ENCODE results near the gene CACNA1C. TPM values are rescaled to one million over a fixed set of nuclear protein-coding genes. Genes with fewer than 3 reads are reported as not detected.

CACNA1C gene
- total RNA-seq, 4 donors from 2014 or later = 3.8 to 13.6 (median 5.7) TPM

- no peak for TF ChIP-seq CTCF (IDR thresholded peaks at IDR 0.05)
Measured at GRCh38 chr12:2343681-2344080, 290.9 kb downstream of the CACNA1C start.

GRCh38 chr12:2344476-2344875, 291.7 kb downstream of the CACNA1C start:
- TF ChIP-seq CTCF (IDR thresholded peaks at IDR 0.05) = no peak
- DNase-seq (ENCODE audit: low spot score) (no peak), ATAC-seq (ENCODE audit: low FRiP score) (no peak)

More at GRCh38 chr12:2343681-2344080, 290.9 kb downstream of the CACNA1C start:
- no peak for ATAC-seq (ENCODE audit: low FRiP score)
- no peak for DNase-seq (ENCODE audit: low spot score)

GRCh38 chr12:2344885-2345284, 292.1 kb downstream of the CACNA1C start:
- DNase-seq (ENCODE audit: low spot score) (no peak), ATAC-seq (ENCODE audit: low FRiP score) (no peak)
- no peak for TF ChIP-seq CTCF (IDR thresholded peaks at IDR 0.05)

- DNase-seq (ENCODE audit: low spot score) (no peak), ATAC-seq (ENCODE audit: low FRiP score) (no peak)
- no peak for TF ChIP-seq CTCF (IDR thresholded peaks at IDR 0.05)
Measured at GRCh38 chr12:2345902-2346301, 293.1 kb downstream of the CACNA1C start.

- ATAC-seq (ENCODE audit: low FRiP score) = no peak
- no peak for TF ChIP-seq CTCF (IDR thresholded peaks at IDR 0.05)
- no peak for DNase-seq (ENCODE audit: low spot score)
Measured at GRCh38 chr12:2346416-2346815, 293.6 kb downstream of the CACNA1C start.

GRCh38 chr12:2347137-2347843, 294.5 kb downstream of the CACNA1C start:
- no peak for ATAC-seq (ENCODE audit: low FRiP score)

More at GRCh38 chr12:2347137-2347843, 294.5 kb downstream of the CACNA1C start:
- DNase-seq (ENCODE audit: low spot score) = no peak
- TF ChIP-seq CTCF (IDR thresholded peaks at IDR 0.05) = no peak
